Mesothelial cell of epicardium (in vitro differentiated cells): ENCODE measurements around the gene ZNF823. TPM values are rescaled to one million over a fixed set of nuclear protein-coding genes. Genes with fewer than 3 reads are reported as not detected.
"Not testable (repeated sequence)": the region's sequence is repeated elsewhere in the genome, so short reads cannot be mapped to it uniquely, and the experiment has no call there.

Source experiments
- DNase-seq, 2 experiments: peaks; one replicate each; pipeline ENCODE4 v3.0.0; 2021; ENCODE audit warnings: low spot score in 2 of 2; ENCODE audit not compliant: unreplicated experiment in 2 of 2
- H3K27ac Mint-ChIP-seq: 2 replicates; pipeline ENCODE4 v1.8.0; 2021; ENCODE audit warnings: mixed read lengths
- H3K27me3 Mint-ChIP-seq: 2 replicates; pipeline ENCODE4 v1.8.0; 2021; ENCODE audit warnings: low read depth, mixed read lengths
- H3K36me3 Mint-ChIP-seq: 2 replicates; pipeline ENCODE4 v1.8.0; 2021; ENCODE audit warnings: mixed read lengths
- H3K4me1 Mint-ChIP-seq: 2 replicates; pipeline ENCODE4 v1.8.0; 2021; ENCODE audit warnings: mixed read lengths
- H3K4me3 Mint-ChIP-seq: 2 replicates; pipeline ENCODE4 v1.8.0; 2021; ENCODE audit warnings: mild to moderate bottlenecking, moderate library complexity, mixed read lengths
- H3K9me3 Mint-ChIP-seq: 2 replicates; pipeline ENCODE4 v1.8.0; 2021; ENCODE audit warnings: mixed read lengths
- CTCF ChIP-seq: fragments of 200-600 bp; sonication (generic); IDR thresholded peaks from one replicate; pipeline ENCODE4 v1.5.0; 2021; ENCODE audit warnings: antibody characterized with exemption; ENCODE audit not compliant: unreplicated experiment
- total RNA-seq: library from RNA; stranded (reverse); gene quantifications from 3 replicates; pipeline ENCODE4 v1.2.1, GENCODE V29; 2021

Gene ZNF823
- total RNA-seq, 1 donor from 2014 or later = 8.9 TPM

- peaks cover 74% of the 10 kb centered on the region for H3K9me3 Mint-ChIP-seq
Observed at GRCh38 chr19:11780431-11781020, 41.8 kb upstream of the ZNF823 start.

GRCh38 chr19:11776669-11777068, 37.9 kb upstream of the ZNF823 start:
- H3K27me3 Mint-ChIP-seq, H3K4me1 Mint-ChIP-seq, DNase-seq, H3K27ac Mint-ChIP-seq, H3K4me3 Mint-ChIP-seq: not testable (repeated sequence)
- H3K36me3 Mint-ChIP-seq = peaks cover 78% of the 10 kb centered on the region
- peaks cover 76% of the 10 kb centered on the region for H3K9me3 Mint-ChIP-seq

More at GRCh38 chr19:11780431-11781020, 41.8 kb upstream of the ZNF823 start:
- no peak for TF ChIP-seq CTCF
- no peaks in the 10 kb centered on the region for H3K4me1 Mint-ChIP-seq
- no peak overlapping the region for H3K27ac Mint-ChIP-seq
- DNase-seq = no peak
- peaks cover 83% of the 10 kb centered on the region for H3K36me3 Mint-ChIP-seq
- H3K4me3 Mint-ChIP-seq = no peak overlapping the region
- H3K27me3 Mint-ChIP-seq = no peaks in the 10 kb centered on the region

- not testable (repeated sequence) for H3K4me3 Mint-ChIP-seq
Observed at GRCh38 chr19:11771520-11771919, 32.8 kb upstream of the ZNF823 start.

GRCh38 chr19:11769995-11770394, 31.2 kb upstream of the ZNF823 start:
- peaks cover 40% of the 10 kb centered on the region for H3K36me3 Mint-ChIP-seq
- no peak overlapping the region for H3K4me3 Mint-ChIP-seq
- peaks cover 12% of the 10 kb centered on the region for H3K4me1 Mint-ChIP-seq
- peaks cover under 1% of the 10 kb centered on the region for H3K27me3 Mint-ChIP-seq
- TF ChIP-seq CTCF = no peak
- H3K9me3 Mint-ChIP-seq = peaks cover 50% of the 10 kb centered on the region
- no peak for DNase-seq
- H3K27ac Mint-ChIP-seq = no peak overlapping the region

More at GRCh38 chr19:11771520-11771919, 32.8 kb upstream of the ZNF823 start:
- not testable (repeated sequence) for H3K27ac Mint-ChIP-seq, H3K4me1 Mint-ChIP-seq, DNase-seq, H3K27me3 Mint-ChIP-seq
- Mint-ChIP-seq H3K36me3 (peaks cover 48% of the 10 kb centered on the region), H3K9me3 (peaks cover 58% of the 10 kb centered on the region)

- peaks cover 12% of the 10 kb centered on the region for H3K4me1 Mint-ChIP-seq
- TF ChIP-seq CTCF = no peak
- H3K27ac Mint-ChIP-seq = peak overlapping the region; percentile 91
- DNase-seq = peak in 1 of 2 experiments; percentile 38
- peak overlapping the region; percentile 98 for H3K4me3 Mint-ChIP-seq
- H3K27me3 Mint-ChIP-seq = peaks cover 13% of the 10 kb centered on the region
- H3K9me3 Mint-ChIP-seq = peaks cover 40% of the 10 kb centered on the region
- H3K36me3 Mint-ChIP-seq = peaks cover 26% of the 10 kb centered on the region
Observed at GRCh38 chr19:11767633-11768133, 28.9 kb upstream of the ZNF823 start.

- peak; percentile 77 to 91 for DNase-seq
- Mint-ChIP-seq H3K9me3 (peaks cover 41% of the 10 kb centered on the region), H3K4me1 (peaks cover 12% of the 10 kb centered on the region), H3K36me3 (peaks cover 21% of the 10 kb centered on the region), H3K27ac (peak within 1 kb of the TSS; percentile 95), H3K27me3 (peaks cover 19% of the 10 kb centered on the region), H3K4me3 (peak within 1 kb of the TSS; percentile 98)
- no peak for TF ChIP-seq CTCF
Observed at GRCh38 chr19:11766597-11767591, 28.1 kb upstream of the ZNF823 start, which contains the start of gene ZNF441. ZNF441 (plus strand) TSS chr19:11767000; CDS start chr19:11767194, 194 bp downstream.
